ENCODE measurements around the gene RGP1.

RGP1 gene

DNA sequence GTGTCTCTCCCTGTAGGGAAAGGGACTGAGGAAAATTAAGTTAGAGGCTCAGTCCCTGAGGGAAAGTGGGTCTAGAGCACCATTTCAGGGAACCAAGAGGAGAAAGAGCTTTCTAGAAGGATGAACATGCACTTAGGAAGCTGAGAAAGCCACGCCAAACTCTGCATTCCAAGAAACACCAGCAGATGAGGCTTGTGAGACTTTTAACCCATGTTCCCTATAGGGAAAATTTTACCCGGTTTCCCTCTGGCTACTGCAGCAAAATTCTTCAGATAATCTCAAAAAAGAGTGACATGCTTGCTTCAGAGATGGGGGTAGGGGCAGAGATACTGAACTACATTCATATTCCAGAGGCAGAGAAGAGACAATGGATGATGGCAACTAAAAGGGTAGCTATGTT lies 25.7 kb upstream of the RGP1 start:
- DNase-seq: no peak

GRCh38 chr9:35723908-35724307 lies 25.2 kb upstream of the RGP1 start:
- no peak for DNase-seq

DNA sequence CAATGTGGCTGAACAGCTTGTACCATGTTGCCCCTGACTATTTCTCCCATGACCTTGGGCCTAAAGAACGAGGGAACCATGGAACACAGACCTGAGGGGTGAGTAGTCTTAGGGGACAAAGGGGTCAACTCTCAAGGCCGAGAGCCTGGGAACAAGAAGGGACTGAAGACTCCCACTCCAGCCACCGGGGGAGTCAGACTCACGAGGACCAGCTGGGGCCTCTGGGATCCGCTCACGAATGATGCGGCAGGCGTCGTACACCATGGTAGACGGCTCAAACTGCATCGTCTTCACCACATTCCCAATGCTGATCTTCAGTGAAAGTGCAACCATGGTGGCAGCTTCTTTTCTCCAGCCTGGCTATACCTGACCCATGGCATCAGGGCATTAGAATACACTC lies 23.7 kb upstream of the RGP1 start:
- no peak for DNase-seq

GRCh38 chr9:35726931-35727330 lies 22.2 kb upstream of the RGP1 start:
- peak; percentile 25 for DNase-seq

DNA sequence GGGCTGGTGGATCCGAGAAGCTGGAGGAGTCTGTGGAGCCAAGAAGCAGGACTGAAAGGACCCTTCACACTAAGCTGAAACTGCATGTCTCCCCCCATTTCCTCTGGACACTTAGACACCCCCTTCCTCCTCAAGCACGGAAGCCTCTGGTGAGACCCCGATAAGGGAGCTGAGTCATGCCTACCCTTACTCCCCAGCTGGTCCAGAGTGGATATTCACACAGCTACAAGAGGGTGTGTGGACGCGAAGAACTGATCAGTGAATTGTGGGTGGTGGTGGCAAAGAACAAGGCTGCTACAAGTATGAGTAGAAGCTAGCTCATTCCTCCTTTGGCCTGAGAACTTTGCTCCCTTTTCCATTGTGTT lies 21.4 kb upstream of the RGP1 start:
- peak; percentile 27 for DNase-seq

- DNase-seq: peak; percentile 93
Measured at GRCh38 chr9:35728041-35728971, 20.8 kb upstream of the RGP1 start.

GRCh38 chr9:35729101-35729500 lies 20.0 kb upstream of the RGP1 start:
- DNase-seq: peak; percentile 32

- peak; percentile 93 for DNase-seq
Measured at GRCh38 chr9:35729700-35730485, 19.2 kb upstream of the RGP1 start.

DNA sequence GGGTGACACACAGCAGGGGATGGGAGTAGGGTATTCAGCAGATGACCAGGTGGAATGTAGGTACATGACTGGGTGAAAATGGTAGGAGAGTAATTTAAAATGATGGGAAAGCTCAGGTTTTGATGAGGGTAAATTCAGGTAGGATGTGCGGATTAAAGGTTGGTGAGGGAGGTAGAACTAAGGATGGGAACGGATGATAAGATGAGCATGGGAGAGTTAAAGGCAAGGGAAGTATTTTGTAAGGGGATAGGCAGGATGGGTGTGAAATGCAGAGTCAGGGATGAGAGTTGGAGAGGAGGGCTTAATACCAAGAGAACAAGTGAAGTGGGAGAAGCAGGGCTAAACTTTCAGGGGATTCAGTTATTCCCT lies 18.6 kb upstream of the RGP1 start:
- no peak for DNase-seq

DNA sequence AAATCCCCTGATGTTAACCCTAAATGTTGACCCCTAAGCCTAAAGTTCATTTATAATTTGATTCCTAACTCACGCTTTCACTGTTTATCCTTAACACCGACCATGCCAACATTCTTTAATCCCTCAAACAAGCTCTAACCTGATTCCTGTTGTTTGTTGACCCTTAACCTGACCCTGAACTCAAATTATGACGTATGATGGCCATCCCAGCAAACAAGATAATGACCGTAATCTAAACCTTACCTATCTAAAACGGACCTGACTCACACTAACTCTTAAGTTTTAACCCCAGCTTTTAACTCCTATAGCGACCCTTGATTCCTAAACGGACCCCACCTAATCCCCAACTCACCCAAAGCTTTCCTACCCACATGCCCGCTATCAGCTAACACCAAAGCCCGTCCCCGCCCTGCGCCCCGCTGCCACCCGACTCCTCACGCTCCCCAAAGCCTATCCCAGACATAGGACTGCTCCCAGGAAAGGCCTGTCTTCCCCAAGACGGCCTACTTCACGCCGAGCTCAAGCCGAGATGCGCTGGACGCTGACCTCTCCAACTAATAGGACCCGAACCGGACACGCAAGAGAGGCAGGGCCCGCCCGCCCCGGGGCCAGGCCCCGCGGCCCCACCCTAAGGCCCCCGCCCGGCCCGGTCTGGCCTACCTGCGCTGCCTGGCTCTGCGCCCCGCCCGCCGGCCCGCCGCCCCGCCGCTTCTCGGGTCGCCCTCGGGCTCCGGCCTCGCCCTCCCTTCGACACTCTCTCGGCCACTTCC lies 17.5 kb upstream of the RGP1 start:
- DNase-seq: no peak

GRCh38 chr9:35732185-35732799 lies 16.8 kb upstream of the RGP1 start, which contains the start of the genes CREB3 and TLN1:
Gene CREB3, plus strand, starts transcription at chr9:35732666. Its CDS starts 107 bp downstream, at chr9:35732773.
Gene TLN1, minus strand, starts transcription at chr9:35732195. Its CDS starts 6,501 bp downstream, at chr9:35725694.
- DNase-seq: peak; percentile 99

DNA sequence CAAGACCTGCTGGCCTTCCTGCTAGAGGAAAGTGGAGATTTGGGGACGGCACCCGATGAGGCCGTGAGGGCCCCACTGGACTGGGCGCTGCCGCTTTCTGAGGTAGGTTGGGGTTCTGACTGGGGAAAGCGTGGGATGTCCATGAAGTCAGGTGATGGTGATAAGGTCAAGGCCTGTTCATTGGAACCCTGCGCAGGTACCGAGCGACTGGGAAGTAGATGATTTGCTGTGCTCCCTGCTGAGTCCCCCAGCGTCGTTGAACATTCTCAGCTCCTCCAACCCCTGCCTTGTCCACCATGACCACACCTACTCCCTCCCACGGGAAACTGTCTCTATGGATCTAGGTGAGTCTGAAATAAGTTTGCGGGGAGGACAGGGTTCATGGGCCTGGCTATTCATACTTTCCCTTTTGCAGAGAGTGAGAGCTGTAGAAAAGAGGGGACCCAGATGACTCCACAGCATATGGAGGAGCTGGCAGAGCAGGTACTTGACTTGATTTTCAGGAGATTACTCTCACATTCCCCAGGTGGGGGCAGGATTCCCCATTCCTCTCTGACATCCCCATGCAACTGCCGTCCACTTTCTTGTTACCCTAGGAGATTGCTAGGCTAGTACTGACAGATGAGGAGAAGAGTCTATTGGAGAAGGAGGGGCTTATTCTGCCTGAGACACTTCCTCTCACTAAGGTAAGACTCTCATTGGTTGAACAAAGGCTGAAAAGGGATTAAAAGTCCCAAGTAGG lies 16.1 kb upstream of the RGP1 start:
- DNase-seq: peak; percentile 74

DNA sequence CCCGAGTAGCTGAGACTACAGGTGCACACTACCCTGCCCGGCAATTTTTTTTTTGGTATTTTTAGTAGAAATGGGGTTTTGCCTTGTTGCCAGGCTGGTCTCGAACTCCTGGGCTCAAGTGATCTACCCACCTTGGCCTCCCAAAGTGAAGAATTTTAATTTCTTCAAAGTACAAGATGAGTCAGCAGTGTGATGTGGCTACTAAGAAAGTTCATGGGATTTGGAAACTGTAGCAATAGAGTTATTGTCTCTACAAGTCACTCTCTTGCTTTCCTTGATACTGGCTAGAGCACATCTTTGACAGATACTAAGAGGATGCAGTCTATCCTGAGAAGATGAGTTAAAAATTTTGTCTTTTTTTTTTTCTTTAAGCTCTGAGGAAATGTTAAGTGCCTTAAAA lies 15.0 kb upstream of the RGP1 start:
- no peak for DNase-seq

DNA sequence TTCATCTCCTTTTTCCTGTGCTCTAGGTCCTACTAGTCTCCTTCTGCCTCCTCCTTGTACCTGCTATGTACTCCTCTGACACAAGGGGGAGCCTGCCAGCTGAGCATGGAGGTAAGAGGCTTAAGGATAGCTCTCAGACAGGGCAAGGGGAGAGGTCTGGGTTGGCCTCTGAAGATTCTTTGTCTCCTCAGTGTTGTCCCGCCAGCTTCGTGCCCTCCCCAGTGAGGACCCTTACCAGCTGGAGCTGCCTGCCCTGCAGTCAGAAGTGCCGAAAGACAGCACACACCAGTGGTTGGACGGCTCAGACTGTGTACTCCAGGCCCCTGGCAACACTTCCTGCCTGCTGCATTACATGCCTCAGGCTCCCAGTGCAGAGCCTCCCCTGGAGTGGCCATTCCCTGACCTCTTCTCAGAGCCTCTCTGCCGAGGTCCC lies 12.9 kb upstream of the RGP1 start:
- peak; percentile 78 for DNase-seq

GRCh38 chr9:35737143-35737542 lies 11.9 kb upstream of the RGP1 start:
- DNase-seq: no peak

- no peak for DNase-seq
Measured at GRCh38 chr9:35738186-35738585, 10.9 kb upstream of the RGP1 start.

DNA sequence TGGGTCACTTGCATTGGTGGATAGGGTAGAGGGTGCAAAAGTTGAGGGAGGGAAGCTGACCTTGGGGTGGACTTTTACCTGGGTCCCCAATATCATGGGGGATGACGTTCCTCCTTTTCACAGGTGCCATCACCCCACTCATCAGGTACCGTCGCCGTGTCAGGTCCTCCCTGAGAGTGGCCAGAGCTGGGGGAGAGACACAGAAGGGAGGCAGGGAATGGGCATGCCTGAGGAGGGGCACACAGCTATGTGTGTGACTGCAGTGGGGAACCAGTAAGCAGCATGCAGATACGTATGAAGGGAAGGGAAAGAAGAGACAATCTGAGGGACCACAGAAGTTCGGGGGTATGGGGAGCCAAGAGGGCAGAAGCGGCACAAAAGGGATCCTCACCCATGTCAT lies 10.2 kb upstream of the RGP1 start:
- no peak for DNase-seq

- DNase-seq: no peak
Measured at GRCh38 chr9:35740243-35740642, 8.8 kb upstream of the RGP1 start.

DNA sequence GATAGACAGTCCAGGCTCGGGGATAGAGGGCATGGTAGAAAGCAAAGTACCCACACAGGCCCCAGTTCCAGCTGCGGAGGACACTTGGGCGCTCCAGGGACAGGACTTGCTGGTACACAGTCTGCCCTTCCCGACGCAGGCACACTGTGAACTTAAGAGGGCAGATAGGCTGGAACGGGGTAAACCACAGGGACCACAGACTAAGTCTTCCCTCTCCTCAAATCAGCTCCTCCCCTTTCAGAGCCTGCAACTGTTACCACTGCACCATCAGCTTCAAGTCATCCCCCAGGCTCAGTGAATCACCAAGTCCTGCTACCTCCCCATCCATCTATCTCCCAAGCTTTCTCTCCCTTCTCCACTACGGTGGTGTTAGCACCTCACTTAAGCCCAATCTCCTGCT lies 7.3 kb upstream of the RGP1 start:
- peak; percentile 66 for DNase-seq

GRCh38 chr9:35743452-35743851 lies 5.6 kb upstream of the RGP1 start:
- peak; percentile 34 for DNase-seq

- no peak for DNase-seq
Measured at GRCh38 chr9:35743880-35744518, 5.1 kb upstream of the RGP1 start.

Data from OCI-M1 (cell line).